SK-N-MC (cell line): Measurements from ENCODE around the gene NOD2.

Source experiments
- DNase-seq: peaks from one replicate; pipeline ENCODE4 v3.0.0-alpha.2; 2011; ENCODE audit warnings: low read depth, low spot score
- H3K27ac ChIP-seq: fragments of 200-600 bp; sonication (generic); 2 replicates; pipeline ENCODE4 v1.5.1; 2016; ENCODE audit warnings: mixed run types
- H3K36me3 ChIP-seq: fragments of 200-600 bp; sonication (generic); 2 replicates; pipeline ENCODE4 v1.6.1; 2017; ENCODE audit warnings: antibody characterized with exemption, low read length, mixed read lengths; ENCODE audit not compliant: insufficient read depth
- H3K4me3 ChIP-seq: fragments of 200-600 bp; sonication (generic); 2 replicates; pipeline ENCODE4 v1.5.1; 2016
- H3K9ac ChIP-seq: fragments of 200-600 bp; sonication (generic); 2 replicates; pipeline ENCODE4 v1.8.0; 2017; ENCODE audit warnings: mixed run types, mixed read lengths; ENCODE audit not compliant: insufficient read length
- H3K9me3 ChIP-seq: fragments of 200-600 bp; sonication (generic); 2 replicates; pipeline ENCODE4 v1.6.1; 2017; ENCODE audit warnings: low read depth, mild to moderate bottlenecking, antibody characterized with exemption, low read length, moderate library complexity, mixed read lengths
- EZH2 ChIP-seq: fragments of 200-600 bp; sonication (generic); IDR thresholded peaks from one replicate; pipeline ENCODE4 v1.6.1; 2017; ENCODE audit warnings: antibody characterized with exemption
- FOXP2 ChIP-seq: optimal IDR thresholded peaks from 2 replicates; pipeline ENCODE3; 2011; ENCODE audit warnings: mild to moderate bottlenecking, moderate library complexity; ENCODE audit not compliant: insufficient read depth; ENCODE audit errors: extremely low read length, control extremely low read depth
- POLR2AphosphoS5 ChIP-seq: IDR thresholded peaks from 2 replicates; pipeline ENCODE4 v1.6.1; 2012; ENCODE audit warnings: mild to moderate bottlenecking, low read depth, low read length, borderline replicate concordance

The NOD2 gene

DNA sequence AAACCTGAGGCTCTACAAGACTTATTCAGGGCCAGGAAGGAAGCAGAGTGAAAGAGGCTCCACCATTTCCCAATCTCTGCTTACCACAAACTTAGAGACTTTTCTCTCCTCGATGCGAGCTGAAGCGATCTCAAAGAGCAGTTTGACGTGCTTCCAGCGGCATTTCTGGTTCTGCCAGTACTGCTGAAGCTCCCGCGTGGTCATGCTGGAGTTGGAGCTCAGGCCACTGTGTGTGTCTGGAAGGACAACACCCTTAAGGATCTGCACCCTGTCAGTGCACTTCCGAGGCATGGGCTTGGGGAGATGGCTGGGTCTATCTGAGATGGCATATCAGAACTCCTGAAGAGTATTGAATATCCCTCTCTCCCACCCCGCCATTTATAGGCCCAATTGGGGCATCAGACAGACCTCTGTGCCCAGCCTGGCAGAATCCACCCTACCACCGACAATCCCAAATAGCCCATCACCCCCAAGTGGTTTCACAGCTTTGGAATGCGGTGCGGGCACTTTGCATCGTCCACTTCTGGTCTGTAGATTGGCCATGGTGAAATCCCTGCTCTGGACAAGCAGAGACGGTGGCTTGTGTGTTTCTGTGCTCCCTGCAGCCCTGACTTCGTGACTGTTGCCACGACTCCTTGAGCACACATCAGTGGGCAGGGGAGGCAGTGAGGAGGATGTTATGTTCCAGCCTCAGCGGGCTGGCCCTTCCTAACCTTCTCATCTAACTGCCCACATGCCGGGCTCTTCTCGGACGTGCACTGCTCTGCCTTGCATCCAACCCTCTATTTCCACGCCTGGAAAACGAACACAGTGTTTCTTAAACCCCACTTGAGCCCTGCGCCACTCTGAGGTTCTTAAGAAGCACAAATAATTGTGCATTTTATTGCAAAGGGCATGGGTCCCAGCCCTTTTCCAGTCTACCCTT lies 17.5 kb upstream of the NOD2 start:
- DNase-seq, result no peak
- no peak overlapping the region for H3K4me3 ChIP-seq
- no peak for TF ChIP-seq POLR2AphosphoS5
- no peak for TF ChIP-seq EZH2
- TF ChIP-seq FOXP2, result no peak
- no peak overlapping the region for H3K9ac ChIP-seq
- H3K36me3 ChIP-seq, result no peaks in the 10 kb centered on the region
- no peaks in the 10 kb centered on the region for H3K9me3 ChIP-seq
- no peak overlapping the region for H3K27ac ChIP-seq

DNA sequence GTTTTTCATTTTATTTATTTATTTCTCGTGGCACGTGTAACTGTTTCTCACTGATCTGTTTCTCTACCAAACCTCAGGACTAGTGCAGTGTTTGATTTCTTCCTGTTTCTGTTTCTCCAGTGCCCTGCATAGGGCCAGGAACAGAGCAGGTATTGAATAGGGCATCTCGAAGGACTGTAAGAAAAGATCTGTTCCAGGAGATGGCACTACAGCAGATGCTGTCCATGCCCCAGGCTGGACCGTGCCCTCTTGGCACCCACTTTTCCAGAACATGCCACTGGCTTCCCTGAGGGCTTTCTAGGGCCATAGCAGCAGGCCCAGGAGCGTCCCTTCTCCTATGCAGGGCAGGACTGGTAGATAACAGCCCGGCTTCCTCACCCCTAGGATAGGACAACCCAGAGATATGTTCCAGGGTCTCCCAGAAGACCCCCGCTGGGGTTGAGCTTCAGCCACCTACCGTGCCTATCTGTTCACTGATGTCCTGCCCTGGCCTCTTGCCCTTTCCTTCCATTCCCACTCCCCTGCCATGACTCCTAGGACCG lies 16.7 kb upstream of the NOD2 start:
- DNase-seq, result no peak
- H3K9ac ChIP-seq, result no peak overlapping the region
- TF ChIP-seq FOXP2 (no peak), EZH2 (no peak)
- no peak overlapping the region for H3K4me3 ChIP-seq
- H3K9me3 ChIP-seq, result no peaks in the 10 kb centered on the region
- no peak overlapping the region for H3K27ac ChIP-seq
- no peaks in the 10 kb centered on the region for H3K36me3 ChIP-seq

DNA sequence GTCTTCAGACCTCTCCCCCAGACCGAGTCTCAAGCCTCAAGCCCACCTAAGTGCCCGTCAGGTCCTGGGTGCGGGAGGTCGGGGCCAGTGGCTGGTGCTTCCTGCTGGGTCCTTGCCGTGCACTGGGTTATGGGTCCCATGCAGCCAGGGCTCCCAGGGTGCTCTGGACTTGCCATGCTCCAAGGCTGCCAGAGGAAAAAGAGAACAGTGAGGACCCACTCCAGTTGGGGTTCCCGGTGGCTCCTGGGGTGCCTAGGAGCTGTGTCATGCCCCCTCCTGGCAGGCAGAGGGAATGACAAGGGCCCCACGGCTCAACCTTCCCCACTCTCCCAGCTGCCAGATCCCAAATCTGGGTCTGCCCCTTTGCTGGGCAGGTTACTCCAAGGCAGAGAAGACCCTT lies 16.1 kb upstream of the NOD2 start:
- TF ChIP-seq FOXP2, result no peak
- no peak for TF ChIP-seq EZH2
- no peak for TF ChIP-seq POLR2AphosphoS5
- no peak overlapping the region for H3K9ac ChIP-seq
- no peak overlapping the region for H3K4me3 ChIP-seq
- no peaks in the 10 kb centered on the region for H3K9me3 ChIP-seq
- no peak overlapping the region for H3K27ac ChIP-seq
- DNase-seq, result no peak
- H3K36me3 ChIP-seq, result no peaks in the 10 kb centered on the region

DNA sequence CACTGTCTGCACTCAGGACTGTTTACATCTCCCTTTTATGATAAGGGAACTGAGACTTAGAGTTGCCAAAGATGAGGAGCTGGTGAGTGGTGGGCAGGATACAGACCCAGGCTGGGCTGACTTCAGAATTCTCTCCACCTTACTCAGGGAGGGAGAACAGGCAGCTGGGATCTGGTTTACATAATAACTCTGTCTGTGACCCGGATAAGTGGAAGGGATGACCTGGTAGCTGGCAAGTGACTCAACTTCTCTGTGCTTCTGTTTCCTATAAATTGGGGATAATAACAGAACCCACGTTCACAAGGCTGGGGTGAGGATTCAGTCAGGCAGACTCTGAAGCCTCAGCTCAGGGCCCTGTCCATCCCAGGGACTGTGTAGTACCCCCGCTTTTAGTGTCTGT lies 14.9 kb upstream of the NOD2 start:
- Histone ChIP-seq H3K9me3 (no peaks in the 10 kb centered on the region), H3K36me3 (no peaks in the 10 kb centered on the region), H3K27ac (no peak overlapping the region), H3K4me3 (no peak overlapping the region), H3K9ac (no peak overlapping the region)
- TF ChIP-seq POLR2AphosphoS5 (no peak), EZH2 (no peak), FOXP2 (no peak)
- no peak for DNase-seq

DNA sequence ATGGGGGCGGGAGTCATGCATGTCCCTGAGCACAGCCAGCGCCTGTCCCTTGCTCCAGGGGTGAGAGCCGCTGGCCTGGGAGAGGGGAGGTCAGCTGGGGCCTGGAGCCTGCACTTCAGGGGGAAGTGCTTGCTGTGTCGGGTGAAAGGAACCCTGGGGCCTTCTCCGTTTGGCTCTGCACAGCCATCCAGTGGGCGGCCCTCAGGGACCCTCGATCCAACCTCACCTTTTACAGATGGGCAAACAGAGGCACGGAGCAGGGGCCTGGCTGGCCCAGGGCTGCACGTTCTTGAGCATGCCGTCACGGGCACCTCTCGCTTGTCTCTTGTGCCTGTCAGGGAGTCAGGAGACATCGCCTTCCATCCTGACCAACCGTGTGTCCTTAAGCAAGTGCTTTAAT lies 14.1 kb upstream of the NOD2 start:
- Histone ChIP-seq H3K9me3 (no peaks in the 10 kb centered on the region), H3K9ac (no peak overlapping the region), H3K27ac (no peak overlapping the region), H3K36me3 (no peaks in the 10 kb centered on the region), H3K4me3 (no peak overlapping the region)
- TF ChIP-seq POLR2AphosphoS5, result no peak
- no peak for TF ChIP-seq EZH2
- TF ChIP-seq FOXP2, result no peak
- DNase-seq, result no peak

DNA sequence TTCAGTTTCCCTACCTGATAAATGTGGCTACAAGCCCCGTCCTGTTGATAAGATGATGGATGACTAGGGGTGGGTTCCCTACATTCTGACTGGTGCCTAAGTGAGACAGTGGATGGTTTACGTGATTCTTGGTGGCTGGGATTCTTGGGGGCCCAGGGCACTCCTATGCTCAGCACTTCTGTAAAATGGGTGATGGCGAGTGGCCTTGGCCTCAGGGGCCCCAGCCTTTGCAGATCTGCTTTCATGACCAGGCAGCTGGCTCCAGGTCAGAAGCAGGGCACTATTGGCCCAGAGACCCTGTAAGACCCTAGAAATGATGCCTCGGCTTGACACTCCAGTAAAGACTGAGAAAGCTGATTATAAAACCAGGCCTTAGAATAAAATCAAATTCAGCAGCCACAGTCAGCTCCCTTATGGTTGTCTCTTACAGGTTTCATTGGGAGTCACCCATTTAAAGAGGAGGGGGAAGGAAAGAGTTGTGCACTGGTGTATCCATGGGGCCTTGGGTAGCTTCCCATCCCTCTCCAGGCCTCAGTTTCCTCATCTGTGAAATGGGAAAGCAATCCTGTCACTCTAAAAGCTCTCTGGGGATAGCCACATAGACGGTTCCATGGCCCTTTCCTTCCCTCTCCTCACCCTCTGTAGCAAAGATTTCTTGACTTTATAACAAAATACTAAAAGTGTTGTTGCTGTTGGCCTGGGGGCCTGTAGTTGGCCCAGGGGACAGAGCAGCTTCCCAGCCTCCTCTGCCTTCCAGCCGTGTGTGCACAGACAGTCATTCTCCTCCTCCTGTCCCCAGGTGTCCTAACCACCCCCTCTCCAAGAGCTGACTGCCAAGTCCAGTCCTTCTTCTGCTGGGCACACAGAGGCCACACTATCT lies 13.5 kb upstream of the NOD2 start:
- TF ChIP-seq EZH2, result no peak
- TF ChIP-seq POLR2AphosphoS5, result no peak
- no peak for TF ChIP-seq FOXP2
- H3K4me3 ChIP-seq, result no peak overlapping the region
- H3K9ac ChIP-seq, result no peak overlapping the region
- H3K27ac ChIP-seq, result no peak overlapping the region
- H3K36me3 ChIP-seq, result no peaks in the 10 kb centered on the region
- DNase-seq, result no peak
- no peaks in the 10 kb centered on the region for H3K9me3 ChIP-seq

DNA sequence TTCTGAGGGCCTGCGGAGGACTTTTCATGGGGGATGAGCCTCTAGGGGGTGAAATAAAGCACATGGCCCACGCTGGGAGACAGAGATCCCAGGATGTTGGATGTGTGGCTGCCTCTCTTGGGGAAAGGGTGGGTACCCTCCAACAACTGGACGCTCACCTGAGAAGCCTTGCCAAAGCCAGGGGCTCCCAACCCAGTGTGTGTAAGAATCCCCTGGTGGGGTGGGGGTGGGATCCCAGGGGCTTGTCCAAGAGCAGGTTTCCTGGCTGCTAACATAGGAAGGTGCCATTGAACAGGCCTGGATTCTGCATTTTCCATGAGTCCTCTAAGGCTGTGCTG lies 12.9 kb upstream of the NOD2 start:
- H3K9ac ChIP-seq, result no peak overlapping the region
- TF ChIP-seq FOXP2 (no peak), POLR2AphosphoS5 (no peak), EZH2 (no peak)
- H3K4me3 ChIP-seq, result no peak overlapping the region
- DNase-seq, result no peak
- H3K9me3 ChIP-seq, result no peaks in the 10 kb centered on the region
- H3K27ac ChIP-seq, result no peak overlapping the region
- H3K36me3 ChIP-seq, result no peaks in the 10 kb centered on the region

DNA sequence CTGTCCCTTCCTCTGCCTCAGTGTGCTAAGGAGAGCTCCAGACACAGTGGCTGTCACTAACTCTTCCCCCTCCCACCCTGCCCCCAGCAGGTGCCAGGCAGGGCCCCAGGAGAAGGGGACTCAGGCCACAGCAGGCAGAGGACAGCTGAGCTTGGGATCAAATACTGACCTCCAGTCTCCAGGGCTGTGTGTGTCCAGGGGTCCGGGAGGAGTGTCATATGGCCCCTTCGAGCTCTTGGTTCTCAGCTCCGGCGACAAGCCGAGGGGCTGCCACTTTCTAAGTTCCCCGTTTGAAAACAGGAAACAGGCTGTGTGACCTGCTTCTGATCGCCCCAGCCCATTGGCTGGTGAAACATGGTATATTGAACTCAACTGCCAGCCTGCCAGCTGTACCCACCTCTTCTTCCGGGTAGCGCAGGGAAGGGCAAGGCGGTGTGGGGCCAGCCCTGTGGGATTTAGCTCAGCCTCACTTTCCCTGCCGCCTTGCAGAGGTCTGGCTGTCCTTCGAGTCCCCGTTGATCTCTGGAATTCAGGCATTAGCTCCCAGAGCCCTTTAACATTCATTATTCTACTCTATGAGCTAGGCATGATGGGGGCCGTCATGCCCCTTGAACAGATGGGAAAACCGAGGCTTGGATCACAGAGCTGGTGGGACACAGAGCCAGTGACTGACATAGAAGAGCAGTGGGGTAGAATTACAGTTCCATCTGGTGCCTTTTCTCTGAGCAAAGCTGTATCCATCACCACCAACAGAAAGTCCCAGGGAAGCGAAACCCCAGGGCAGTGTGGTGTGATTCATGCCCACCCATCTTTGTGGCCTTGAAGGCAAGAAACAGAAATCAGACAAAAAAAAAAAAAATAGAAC lies 12.2 kb upstream of the NOD2 start, which contains the start of gene SNX20:
TSS of gene SNX20 (minus strand) at position 292 of the 865 bp plus-strand sequence. CDS start 3,786 bp downstream, outside the sequence.
- no peaks in the 10 kb centered on the region for H3K9me3 ChIP-seq
- no peak within 1 kb of the TSS for H3K9ac ChIP-seq
- H3K4me3 ChIP-seq, result no peak within 1 kb of the TSS
- TF ChIP-seq EZH2, result no peak
- no peak for TF ChIP-seq FOXP2
- no peak for TF ChIP-seq POLR2AphosphoS5
- H3K27ac ChIP-seq, result no peak within 1 kb of the TSS
- H3K36me3 ChIP-seq, result no peaks in the 10 kb centered on the region
- DNase-seq, result no peak
